Stimulated activated CD4-positive, alpha-beta T cell treated with anti-CD3 and anti-CD28 coated beads, Interleukin-4, amount 100 ng/mL, for 4 hours (primary cell): ENCODE measurements around the gene KRTAP10-2.
"Not testable (repeated sequence)": the region's sequence is repeated elsewhere in the genome, so short reads cannot be mapped to it uniquely, and the experiment has no call there.

ENCODE experiments used
- DNase-seq, 2 experiments: peaks; one replicate each; pipeline ENCODE4 v3.0.0-alpha.2; 2020

KRTAP10-2 gene

GRCh38 chr21:44511938-44512275, 39.4 kb downstream of the KRTAP10-2 start:
- DNase-seq, result no peak

DNA sequence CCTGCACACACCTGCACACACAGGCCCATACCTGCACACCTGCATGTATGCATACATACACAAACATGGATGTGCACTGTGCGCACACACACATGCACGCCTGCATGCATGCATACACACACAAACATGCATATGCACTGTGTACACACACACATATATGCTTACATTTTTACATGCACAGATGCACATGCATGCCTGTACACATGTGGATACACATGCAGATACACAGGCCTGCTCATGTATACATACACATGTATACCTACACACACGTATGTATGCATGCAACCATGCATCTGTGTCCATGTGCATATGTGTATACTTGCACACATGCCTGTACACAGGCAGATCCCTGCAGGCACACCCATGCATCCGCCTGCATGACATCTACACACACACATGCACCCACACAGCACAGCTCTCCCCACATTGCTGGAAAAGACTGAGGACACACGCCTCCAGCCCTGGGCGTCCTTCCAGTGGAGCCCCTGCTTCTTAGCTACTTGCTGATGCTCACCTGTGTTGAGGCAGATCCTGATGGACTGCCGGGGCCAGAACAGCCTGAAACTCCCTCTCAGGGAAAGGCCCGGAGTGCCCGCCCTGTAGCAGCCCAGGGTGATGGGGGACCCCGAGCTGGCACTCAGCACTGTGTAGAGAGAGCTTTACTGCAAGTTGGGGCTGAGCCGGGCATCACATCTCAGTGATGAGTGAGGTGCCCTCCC, 39.9 kb downstream of the KRTAP10-2 start:
- DNase-seq, result no peak

DNA sequence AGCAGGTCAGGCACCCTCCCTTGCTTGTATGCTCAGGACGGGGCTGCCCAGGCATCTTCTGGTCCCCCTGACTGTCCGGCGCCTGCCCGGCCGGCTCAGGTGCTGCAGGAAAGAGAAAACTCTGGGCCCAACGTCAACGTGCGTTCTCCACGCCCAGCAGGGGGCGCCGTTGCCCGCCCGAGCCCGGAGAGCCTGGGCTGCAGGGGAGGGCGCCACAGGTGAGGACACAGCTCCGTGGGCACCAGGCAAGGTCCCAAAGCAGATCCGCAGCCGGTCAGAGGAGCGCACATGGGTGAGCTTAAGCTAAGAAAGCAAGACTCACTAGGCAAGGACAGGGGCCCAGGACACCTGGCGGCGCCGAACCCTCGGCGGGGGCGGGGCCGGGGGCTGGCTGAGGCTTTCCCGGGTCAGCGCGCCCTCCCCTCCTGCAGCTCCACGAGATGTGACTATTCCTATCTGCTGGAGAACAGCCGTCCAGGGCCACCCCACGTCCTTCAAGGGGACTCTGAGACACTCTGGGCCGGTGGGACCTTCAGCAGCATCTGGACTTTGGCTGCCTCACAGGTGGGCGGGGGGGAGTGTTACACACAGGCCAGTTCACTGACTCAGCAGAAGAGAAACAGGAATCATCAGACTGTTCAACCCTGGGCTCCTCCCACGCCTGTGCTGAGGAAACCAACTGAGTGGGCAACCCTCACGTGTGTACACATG, 40.6 kb downstream of the KRTAP10-2 start:
- DNase-seq, result peak; percentile 68 to 80

GRCh38 chr21:44510109-44510507, 41.2 kb downstream of the KRTAP10-2 start:
- no peak for DNase-seq

- DNase-seq, result no peak
These were observed 41.8 kb downstream of the KRTAP10-2 start for GRCh38 chr21:44509539-44509938.

- DNase-seq, result no peak
These were observed 42.4 kb downstream of the KRTAP10-2 start for GRCh38 chr21:44508711-44509445.

GRCh38 chr21:44508426-44508710, 42.9 kb downstream of the KRTAP10-2 start:
- DNase-seq, result no peak

- no peak for DNase-seq
These were observed 43.5 kb downstream of the KRTAP10-2 start for GRCh38 chr21:44507673-44508425.

DNA sequence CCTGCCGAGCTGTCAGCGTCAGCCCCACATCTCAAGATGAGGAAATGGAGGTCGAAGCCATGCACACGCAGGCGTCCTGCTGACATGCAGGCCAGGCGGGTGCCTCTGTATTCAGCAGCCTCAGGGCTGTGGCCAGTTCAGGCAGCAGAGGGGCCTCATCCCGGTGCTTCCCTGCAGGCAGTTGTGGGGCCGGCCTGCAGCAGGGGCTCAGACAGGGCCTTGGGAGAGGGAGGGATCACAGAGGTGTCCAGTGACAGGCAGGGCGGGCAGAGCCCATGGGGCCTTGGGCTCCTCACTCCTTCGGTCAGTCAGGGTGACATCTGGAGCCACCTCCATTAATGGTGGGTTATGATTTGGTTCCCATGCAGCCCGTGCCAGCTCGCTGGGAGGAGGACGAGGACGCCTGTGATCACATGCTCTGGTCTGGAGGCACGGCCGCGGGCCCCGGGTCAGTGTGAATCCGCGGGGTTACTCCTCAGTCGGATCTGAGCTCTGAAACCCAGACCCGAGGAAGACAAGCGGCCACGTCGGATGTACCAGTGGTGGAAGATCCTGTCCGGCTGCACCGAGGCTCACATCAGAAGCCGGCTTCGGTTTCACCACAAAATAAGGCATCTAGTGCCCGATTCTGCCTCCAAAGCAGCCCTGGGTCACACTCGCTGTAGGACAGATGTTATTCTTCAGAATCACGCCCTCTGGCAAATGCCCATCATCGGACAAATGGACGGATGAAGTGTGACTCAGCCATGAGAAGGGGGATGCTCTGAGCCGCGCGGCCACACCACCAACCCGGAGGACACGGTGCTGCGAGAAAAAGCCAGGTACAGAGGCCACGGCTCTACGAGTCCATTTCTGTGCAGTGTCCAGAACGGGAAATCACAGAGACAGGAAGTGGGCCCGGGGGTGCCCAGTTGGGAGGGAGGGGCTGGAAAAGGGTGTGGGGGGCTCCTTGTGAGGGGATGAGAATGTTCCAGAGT, 44.7 kb downstream of the KRTAP10-2 start:
- no peak for DNase-seq

GRCh38 chr21:44505673-44506278, 45.5 kb downstream of the KRTAP10-2 start:
- no peak for DNase-seq

DNA sequence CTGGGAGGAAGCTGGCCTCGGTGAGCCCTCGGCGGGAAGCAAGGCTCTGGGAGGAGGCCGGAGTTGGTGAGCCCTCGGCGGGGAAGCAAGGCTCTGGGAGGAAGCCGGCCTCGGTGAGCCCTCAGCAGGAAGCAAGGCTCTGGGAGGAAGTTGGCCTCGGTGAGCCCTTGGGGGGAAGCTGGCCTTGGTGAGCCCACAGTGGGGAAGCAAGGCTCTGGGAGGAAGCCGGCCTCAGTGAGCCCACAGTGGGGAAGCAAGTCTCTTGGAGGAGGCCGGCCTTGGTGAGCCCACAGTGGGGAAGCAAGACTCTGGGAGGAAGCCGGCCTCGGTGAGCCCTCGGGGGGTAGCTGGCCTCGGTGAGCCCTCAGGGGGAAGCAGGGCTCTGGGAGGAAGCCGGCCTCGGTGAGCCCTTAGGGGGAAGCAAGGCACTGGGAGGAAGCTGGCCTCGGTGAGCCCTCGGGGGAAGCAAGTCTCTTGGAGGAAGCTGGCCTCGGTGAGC, 47.4 kb downstream of the KRTAP10-2 start:
- DNase-seq, result no peak

DNA sequence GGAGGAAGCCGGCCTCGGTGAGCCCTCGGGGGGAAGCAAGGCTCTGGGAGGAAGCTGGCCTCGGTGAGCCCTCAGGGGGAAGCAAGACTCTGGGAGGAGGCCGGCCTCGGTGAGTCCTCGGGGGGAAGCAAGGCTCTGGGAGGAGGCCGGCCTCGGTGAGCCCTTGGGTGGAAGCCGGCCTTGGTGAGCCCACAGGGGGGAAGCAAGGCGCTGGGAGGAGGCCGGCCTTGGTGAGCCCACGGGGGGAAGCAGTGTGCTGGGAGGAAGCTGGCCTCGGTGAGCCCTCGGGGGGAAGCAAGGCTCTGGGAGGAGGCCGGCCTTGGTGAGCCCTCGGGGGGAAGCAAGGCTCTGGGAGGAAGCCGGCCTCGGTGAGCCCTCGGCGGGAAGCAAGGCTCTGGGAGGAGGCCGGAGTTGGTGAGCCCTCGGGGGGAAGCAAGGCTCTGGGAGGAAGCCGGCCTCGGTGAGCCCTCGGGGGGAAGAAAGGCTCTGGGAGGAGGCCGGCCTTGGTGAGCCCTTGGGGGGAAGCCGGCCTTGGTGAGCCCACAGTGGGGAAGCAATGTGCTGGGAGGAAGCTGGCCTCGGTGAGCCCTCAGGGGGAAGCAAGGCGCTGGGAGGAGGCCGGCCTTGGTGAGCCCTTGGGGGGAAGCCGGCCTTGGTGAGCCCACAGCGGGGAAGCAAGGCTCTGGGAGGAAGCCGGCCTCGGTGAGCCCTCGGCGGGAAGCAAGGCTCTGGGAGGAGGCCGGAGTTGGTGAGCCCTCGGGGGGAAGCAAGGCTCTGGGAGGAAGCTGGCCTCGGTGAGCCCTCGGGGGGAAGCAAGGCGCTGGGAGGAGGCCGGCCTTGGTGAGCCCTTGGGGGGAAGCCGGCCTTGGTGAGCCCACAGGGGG, 48.1 kb downstream of the KRTAP10-2 start:
- not testable (repeated sequence) for DNase-seq

DNA sequence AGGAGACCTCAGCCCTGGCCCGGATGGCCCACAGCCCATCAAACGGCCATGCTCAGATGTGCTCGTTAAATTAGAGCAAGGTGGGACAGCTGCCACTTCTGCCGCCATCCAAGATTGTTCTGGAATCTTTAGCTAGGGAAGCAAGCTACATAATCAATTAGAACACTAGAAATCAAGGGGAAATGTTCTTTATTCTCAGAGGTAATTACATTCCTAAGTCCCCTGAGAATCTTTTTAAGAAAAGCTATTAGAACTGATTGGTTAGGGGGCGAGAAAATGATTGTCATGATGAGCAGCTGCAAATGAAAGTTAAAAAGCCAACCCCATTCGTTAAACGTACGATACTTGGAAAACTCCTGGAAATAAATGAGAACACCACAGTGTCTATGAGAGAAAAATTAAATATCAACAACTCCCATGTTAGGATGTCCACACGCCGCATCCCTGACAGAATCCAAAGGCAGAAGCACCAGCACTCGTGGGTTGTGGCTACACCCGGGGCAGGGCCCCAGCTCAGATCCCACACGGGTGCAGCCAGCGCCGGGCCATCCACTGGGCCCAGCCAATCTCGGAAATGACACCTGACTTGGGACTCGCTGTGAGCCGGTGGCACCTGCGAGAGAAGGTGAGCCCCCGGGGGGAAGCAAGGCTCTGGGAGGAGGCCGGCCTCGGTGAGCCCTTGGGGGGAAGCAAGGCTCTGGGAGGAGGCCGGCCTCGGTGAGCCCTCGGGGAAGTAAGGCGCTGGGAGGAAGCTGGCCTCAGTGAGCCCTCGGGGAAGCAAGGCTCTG, 48.9 kb downstream of the KRTAP10-2 start:
- DNase-seq, result no peak
